Measurements from ENCODE around the gene TMPO.

DNA sequence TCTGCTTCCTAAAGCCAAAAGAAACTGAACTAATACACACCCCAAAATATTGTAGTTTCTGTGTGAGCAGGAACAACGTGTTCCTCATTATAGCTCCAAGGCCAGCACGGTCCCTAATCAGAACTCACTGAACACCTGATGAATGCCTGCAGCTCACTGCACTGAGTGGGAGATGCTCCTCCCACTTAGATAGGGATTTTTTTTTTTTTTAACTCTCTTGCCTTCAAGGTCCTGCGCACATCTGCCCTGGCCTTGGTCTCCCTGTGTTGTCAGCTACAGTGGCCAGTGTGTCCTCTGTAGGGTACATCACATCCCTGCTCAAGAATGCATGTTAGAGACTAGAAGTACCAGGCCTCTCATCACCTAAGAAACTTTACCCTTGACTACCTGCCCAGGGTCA is 44.3 kb upstream of the TMPO start:
- TF ChIP-seq POLR2AphosphoS5 (IDR thresholded peaks at IDR 0.05; ENCODE audit: low read depth, low read length) (no peak), TAF1 (IDR thresholded peaks at IDR 0.05; ENCODE audit: borderline replicate concordance, insufficient read depth, low read length) (no peak), SIN3A (IDR thresholded peaks at IDR 0.05; ENCODE audit: borderline replicate concordance, insufficient read depth, low read length) (no peak)
- TF ChIP-seq, protein P1, sequence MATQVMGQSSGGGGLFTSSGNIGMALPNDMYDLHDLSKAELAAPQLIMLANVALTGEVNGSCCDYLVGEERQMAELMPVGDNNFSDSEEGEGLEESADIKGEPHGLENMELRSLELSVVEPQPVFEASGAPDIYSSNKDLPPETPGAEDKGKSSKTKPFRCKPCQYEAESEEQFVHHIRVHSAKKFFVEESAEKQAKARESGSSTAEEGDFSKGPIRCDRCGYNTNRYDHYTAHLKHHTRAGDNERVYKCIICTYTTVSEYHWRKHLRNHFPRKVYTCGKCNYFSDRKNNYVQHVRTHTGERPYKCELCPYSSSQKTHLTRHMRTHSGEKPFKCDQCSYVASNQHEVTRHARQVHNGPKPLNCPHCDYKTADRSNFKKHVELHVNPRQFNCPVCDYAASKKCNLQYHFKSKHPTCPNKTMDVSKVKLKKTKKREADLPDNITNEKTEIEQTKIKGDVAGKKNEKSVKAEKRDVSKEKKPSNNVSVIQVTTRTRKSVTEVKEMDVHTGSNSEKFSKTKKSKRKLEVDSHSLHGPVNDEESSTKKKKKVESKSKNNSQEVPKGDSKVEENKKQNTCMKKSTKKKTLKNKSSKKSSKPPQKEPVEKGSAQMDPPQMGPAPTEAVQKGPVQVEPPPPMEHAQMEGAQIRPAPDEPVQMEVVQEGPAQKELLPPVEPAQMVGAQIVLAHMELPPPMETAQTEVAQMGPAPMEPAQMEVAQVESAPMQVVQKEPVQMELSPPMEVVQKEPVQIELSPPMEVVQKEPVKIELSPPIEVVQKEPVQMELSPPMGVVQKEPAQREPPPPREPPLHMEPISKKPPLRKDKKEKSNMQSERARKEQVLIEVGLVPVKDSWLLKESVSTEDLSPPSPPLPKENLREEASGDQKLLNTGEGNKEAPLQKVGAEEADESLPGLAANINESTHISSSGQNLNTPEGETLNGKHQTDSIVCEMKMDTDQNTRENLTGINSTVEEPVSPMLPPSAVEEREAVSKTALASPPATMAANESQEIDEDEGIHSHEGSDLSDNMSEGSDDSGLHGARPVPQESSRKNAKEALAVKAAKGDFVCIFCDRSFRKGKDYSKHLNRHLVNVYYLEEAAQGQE (IDR thresholded peaks at IDR 0.05; ENCODE audit: insufficient read depth in 1 of 2, low read depth in 2 of 2, low read length in 2 of 2): no peak

Measured in PFSK-1 (cell line).